Measurements from ENCODE around the gene CHD6.
A peak's percentile ranks its signal among the peaks of the same experiment; 100 is the strongest.

CHD6 gene

DNA sequence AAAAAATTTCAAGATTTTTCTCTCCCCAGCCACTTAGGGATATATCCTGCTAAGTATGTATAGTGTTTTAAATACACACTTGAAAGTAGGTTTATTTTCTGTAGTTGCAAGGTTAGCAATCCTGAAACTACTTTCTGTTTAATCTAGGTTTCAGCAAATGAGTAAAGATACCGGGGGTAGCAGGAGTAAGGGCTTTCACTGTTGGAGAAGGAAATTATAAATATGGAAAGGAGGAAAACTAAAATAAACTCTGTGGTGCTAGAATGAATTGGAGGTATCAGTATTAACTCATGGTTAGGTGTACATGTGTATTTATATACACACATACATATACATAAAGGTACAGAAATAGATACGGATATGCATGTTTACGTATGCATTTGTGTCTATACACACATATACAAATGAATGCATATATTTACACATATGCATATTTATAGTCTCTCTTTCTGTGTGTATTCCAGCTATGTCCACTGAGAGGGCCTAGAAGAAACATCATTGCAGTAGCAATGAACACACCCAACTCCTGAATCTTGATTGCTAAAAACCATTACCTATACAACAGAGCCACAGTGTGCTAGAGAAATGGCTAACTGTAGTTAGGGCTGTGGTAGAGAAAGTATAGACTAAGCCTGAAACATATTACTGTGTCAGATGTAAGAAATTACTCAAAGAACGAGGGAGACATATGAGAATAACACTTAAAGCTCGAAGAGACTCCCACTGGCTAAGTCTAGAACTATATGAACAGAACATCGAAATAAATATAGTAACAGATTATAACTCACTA lies 155.6 kb downstream of the CHD6 start:
- no peak for DNase-seq (ENCODE audit: low read depth)

DNA sequence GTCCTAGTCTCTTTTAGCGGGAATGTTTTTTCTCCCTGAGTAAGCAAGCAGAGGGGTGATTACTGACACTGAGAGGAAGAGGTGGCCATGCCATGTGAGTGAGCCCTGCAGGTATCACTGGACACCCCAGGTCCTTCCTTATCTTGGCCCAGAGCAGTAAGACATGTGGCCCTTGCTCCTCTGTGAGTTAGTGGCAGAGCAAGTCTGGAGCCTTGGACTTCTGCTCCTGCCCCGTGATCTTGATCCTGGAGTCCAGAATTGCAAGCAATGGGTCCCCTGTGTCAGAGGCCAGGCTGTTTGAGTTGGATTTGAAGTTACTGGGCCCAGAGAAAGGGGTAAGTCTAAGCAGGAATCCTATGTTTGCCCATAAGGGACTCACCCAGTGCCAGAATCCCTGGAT lies 159.4 kb downstream of the CHD6 start:
- DNase-seq (ENCODE audit: low read depth), result no peak

DNA sequence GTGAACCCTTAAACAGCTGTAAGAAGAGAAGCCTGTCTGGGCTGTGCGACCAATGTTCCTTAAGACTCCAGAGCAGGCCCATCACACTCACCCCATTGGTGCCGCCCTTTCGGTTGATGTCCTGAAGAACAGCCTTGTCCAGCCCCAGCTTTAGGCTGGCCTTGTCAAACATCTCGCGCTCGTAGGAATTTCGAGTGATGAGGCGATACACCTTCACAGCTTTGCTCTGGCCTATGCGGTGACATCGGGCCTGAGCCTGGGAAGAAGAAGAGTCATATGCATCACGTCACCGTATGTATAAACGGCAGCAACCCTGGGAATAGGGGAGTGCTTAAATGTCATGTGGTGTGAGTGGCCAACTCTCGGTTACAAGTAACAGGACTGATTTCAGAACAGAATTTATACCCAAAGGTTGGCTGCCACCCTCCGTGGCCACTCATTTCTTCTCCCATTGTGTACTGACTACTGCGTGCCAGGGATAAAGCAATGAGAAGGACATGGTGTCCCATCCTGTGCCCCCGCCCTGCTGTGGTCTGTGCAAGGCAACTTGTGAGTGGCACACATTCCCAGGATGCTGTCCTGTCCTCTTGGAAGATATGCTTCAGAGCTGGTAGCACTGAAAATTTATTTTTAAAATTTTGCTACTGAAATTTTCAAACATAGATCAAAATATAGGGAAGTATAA lies 160.9 kb downstream of the CHD6 start:
- no peak for DNase-seq (ENCODE audit: low read depth)

DNA sequence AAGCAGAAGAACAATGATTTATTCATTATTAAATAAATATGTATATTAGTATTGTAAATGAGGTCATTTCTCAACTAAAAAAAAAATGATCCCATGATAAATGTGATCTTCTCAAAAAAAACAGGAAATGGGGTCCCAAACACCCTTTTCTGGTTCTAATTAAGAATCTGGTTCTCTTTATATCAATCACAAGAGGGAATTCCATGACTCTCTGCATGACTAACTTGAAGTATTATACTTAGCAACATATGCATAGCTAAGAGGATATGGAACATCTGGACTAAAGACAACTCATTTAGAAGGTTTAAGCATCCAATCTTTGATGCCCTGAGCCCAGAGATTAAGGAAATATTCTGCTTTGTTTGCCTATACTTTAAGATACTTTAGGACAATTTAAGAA lies 161.8 kb downstream of the CHD6 start:
- no peak for DNase-seq (ENCODE audit: low read depth)

DNA sequence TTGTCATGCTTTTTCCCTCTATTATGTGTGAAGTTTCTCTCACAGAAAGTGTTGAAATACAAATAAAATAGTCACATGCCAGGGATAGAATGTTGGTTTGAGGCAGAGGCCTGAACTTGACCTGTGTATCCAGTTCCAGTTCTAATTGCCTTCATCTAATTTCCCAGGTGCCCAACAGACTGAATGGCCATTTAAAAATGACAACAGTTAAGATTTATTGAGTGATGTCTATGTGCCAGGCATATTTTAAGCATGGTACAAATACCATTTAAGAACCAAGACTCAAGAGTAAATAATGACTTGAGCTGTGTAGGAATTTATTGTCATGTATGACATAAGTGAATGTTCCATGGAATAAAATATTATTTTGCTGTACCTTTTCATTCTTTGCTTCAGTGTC lies 163.9 kb downstream of the CHD6 start:
- no peak for DNase-seq (ENCODE audit: low read depth)

DNA sequence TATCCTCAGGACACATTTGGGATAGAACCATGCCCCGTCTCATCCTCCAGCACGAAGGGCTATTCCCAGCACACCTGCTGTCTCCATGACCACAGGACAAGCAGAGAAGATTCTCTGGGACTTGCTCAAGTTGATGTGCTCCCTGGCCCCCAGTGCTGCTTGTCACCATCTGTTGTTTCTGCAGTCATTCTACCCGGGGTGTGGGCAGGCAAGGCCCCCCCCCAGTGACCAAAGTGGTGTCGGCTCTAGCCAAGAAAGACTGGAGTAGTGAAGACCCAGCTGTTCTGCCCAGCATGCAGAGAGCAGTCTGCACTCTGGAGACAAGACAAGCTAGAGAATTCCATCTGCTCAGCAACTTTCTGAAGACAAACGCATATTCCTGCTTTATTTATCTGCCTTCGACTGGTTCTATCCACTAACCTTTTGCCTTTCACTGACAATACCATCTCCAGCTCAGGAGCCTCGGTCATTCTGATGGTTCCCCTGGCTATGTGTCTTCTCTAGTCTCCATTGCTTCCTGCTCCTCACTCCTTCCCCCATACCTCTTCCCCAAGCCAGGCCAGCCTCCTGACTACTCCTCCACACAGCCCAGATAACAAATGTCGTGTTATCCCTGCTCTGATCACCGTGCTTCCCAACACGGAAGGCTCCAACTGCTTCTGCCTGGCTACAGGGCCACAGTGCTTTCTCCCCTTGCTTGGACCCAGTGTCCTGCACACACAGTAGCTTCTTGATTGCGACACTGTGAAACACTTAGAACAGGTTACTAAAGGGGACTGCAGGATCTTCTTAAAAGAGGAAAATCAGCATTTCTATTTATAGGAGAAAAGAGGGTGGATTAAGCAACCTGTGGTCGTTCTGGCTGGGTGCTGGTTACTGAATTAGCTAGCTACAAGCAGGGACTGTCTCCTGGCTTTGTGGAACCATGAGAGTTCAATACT lies 164.9 kb downstream of the CHD6 start:
- no peak for DNase-seq (ENCODE audit: low read depth)

DNA sequence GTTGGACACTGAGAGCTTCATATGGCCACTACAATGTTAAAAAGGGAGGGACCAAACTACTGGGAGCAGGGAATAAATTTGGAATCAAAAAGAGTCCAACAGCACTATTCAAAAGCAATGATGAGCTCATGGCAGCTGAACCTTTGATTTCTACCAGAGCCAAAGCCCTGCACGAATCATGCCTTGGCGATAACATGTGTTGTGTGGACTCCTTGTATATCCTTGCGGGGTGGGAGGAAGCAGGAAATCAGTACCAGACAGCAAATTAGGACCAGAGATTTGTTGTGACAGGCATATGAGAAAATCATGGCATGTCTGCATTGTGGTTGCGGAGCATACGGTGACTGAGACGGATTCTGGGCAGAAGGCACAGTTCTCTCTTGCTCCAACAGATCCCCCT lies 166.0 kb downstream of the CHD6 start:
- no peak for DNase-seq (ENCODE audit: low read depth)

DNA sequence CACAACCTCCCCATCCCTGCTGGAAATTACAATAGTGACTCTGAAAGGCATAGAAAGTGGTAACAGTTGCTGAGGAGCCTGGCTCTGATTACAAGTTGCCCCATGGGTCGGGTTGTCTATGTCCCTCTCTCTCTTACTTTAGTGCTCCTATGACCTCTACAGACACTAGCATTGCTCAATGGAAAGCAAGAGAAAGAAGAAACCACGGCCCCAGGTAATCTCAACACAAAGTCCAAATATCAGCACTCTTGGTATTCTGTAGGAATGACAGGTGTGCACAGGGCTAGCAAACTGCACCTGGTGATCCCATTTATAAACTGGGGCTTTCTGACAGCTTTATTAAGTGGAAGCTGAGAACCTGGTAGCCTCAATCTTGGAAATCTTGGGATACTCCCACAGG lies 171.2 kb downstream of the CHD6 start:
- no peak for DNase-seq (ENCODE audit: low read depth)

DNA sequence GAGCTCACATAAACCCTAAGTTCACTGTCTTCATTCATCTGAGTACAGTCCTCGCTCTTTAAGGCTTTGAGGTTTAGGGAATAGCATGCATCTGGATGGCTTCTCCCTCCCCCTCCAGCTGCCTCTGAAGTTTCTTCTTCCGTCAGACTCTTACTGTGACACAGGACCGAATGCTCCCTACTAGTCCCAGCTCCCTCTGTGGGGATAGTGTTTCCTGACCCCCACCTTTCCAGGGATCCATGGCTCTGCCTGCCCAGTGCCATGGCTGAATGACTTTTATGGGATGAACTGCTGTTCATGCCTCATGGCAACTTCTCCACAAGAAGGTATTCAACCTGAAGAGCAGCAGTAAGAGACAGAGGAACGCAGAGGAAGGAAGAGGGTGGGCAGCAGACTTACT lies 171.7 kb downstream of the CHD6 start:
- DNase-seq (ENCODE audit: low read depth), result no peak

DNA sequence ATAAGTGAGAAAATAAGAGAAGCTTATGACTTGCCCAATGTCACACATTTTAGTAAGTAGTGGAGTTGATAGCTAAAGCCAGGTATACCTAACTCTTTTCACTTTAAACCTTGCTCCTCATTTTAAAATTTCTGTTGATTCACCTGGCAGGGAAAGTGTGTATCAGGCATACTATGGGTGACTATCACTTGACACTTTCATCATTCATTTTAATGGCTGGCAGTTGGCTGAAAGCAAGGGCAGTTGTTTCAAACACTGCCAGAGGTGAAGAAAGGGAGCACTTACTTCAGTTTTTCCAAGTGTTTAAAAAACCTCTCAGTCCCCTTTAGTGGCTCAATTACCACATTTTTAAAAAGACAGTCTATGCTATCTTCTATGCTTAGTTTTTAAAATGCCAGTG lies 173.4 kb downstream of the CHD6 start:
- DNase-seq (ENCODE audit: low read depth), result no peak

DNA sequence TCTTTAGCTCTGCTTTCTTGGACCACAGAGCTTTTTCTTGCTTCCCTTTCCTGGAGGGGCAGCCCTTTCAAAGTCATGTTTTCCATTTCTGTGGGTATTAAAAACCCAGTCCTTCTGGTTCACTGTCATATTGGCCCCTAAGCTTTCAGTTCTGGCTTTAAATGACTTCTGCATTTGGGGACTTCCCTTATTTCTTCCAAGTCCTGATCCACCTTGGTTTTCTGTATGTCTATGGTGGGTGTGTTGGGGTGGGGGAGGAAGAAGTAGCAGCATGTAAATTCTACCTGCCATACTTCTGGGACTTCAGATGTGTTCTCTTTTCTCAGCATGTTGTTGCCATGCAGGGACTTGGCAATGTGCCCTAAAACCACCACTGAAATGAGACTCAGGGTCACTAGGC lies 174.5 kb downstream of the CHD6 start:
- DNase-seq (ENCODE audit: low read depth), result no peak

DNA sequence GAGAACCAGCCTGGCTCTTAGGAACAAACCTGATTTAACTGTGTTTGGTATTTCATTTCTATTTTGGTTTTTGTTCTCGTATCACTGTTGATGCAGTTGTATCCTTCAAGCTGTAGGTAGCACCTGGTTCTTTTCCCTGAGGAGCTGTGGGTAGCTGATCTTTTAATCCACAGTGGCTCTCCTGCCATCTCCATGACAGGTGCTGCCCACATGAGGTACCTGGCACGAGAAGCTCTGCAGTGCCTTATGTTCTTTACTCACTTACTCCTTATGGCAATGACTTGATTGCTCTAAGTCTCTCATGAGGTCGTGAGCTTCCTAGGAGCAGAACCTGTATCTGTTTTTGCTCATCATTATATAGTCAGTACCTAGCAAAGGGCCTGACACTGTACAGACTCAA lies 177.3 kb downstream of the CHD6 start:
- no peak for DNase-seq (ENCODE audit: low read depth)

DNA sequence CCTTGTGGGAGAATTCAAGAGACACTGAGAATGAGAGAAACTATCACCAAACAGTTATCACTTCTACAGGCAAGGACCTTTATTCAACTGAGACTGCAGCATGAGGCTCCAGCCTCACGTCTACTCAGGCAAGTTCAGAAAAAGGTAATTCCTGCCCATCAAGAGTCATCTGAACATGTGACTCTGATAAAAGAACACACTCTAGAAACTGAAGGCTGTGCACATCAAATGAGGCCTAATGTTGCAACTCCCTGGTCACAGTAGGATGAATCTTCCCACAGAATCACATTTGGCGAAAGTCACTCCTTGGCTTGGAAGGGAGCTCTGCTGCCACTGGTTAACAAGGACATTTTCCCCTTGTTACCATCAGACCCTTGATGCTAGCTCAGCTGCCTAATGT lies 180.3 kb downstream of the CHD6 start:
- no peak for DNase-seq (ENCODE audit: low read depth)

DNA sequence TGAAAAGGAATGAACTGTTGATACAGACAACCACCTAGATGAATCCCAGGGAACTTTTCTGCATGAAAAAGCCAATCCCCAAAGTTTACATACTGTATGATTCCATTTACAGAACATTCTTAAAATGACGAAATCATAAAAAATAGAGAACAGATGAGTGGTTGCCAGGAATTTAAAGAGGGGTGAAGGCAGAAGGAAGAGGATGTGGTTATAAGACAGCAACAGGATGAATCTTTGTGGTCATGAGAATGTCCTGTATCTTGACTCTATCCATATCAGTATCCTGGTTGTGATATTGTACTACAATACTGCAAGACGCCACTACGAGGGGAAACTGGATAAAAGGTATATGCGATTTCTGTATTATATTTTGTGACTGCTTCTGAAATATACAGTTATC lies 181.5 kb downstream of the CHD6 start:
- peak; percentile 89 for DNase-seq (ENCODE audit: low read depth)

DNA sequence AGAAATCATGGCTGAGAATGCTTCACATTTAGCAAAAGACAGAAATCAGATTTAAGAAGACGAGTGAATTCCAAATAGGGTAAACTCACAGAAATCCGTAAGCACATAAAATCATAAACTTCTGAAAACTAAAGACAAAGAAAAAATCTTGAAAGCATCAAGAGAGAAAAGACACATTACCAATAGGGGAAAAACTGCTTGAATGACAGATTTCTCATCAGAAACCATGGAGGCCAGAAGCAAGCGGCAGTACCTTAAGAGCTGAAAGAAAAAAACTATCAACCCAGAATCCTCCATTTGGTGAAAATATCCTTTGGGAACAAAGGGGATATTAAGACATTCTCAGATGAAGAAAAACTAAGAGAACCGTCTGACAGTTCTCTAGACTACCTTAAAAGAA lies 185.0 kb downstream of the CHD6 start:
- DNase-seq (ENCODE audit: low read depth), result no peak

DNA sequence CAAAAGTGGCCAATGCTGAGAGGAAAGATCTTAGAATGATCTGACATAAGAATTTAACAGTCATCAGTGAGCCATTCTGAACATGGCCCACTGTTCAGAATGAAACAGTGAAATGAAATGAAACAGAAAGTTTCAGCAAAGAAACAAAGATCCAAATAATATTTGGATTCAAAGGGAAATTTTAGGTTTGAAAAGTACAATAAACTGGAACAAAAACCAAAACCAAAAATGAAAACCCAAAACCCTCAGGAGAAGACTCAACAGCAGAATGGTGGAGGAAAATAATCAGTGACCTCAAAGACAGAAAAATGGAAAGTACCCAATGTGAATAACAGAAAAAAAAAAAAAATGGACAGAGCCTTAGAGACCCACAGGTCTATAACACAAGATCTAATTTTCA lies 185.4 kb downstream of the CHD6 start:
- no peak for DNase-seq (ENCODE audit: low read depth)

DNA sequence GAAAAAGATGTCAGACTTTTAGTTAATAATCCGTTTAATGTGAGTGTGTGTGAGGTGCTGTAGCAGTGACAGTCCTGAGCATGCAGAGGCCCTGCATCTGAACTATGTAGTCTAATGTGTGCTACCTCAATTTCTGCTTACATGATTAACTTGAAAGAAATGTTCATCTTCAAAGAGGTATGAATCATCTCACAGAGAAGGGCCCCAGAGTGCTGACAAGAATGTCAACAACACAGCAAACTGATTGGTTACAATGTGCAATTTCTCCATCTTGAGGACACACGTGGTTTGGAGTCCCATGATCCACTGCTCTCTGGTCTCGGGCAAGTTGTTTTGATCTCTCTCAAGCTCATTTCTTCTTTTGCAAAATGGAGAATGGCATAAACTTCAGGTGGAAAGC lies 189.9 kb downstream of the CHD6 start:
- peak; percentile 81 for DNase-seq (ENCODE audit: low read depth)

DNA sequence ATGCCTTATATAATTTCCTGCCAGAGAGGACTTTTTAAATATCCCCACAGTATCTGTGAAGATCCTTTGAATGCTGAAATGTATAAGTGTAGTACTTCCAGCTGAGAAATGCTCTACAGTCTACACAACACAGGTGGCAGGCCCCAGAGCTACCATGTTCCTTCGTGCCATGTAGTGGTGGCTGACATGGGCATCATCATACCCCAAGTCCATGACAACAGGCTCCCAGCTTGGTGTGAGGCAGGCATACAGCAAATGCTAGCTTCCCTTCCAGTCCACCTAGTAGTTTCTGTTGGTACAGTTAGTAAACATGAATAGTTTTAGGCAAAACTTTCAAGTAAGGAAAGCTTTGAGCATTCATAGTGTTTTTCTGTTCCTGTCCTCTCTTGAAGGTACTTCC lies 190.3 kb downstream of the CHD6 start:
- no peak for DNase-seq (ENCODE audit: low read depth)

DNA sequence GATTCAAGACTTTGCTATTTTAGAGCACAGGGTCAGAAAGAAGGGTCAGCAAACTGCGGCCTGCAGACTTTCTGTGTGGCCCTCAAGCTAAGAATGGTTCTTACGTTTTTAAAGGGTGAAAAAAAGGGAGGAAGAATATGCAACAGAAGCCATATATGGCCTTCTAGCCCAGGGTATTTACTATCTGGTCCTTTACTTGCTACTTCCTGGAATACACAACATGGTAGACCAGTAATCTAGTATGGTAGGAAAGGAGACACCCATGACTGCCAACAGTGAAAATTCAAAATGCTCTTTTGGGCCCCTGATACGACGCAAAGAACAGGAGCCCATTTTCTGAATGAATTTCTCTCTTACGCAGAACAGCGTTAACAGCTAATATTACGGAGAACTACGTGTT lies 191.2 kb downstream of the CHD6 start:
- DNase-seq (ENCODE audit: low read depth), result no peak

DNA sequence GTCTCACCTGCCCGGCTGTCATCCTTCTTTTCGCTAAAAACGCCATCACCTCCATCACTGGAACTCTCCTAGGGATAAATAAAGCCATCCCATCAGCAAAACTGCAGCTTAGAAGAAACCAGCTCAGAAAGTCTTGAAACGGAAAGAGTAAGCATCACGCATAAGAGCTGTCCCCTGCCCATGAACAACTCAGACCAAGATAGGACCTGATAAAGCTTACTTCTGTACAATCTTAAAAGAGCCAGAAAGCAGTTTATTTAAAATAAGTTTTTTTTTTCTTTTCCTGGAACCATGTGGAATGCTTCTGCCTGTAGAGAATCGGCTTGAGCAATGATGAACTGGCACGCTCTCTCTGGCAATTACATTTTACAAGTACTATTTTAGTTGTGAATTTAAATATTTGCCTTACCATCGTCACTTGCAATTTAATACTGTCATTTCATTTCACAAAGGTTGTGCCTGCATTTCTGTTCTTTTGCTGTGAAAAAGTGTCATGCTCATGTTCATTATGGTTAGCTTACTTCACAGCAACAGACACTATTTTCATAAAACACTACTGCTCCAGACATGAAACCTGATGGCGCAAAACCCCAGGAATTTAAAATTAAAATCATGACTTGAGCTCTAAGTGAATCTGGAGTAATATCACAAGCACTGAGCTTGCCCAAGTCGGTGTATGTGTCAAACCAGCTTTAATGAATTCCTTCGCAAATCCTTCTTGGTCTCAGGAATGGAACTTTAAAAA lies 191.9 kb downstream of the CHD6 start:
- no peak for DNase-seq (ENCODE audit: low read depth)

DNA sequence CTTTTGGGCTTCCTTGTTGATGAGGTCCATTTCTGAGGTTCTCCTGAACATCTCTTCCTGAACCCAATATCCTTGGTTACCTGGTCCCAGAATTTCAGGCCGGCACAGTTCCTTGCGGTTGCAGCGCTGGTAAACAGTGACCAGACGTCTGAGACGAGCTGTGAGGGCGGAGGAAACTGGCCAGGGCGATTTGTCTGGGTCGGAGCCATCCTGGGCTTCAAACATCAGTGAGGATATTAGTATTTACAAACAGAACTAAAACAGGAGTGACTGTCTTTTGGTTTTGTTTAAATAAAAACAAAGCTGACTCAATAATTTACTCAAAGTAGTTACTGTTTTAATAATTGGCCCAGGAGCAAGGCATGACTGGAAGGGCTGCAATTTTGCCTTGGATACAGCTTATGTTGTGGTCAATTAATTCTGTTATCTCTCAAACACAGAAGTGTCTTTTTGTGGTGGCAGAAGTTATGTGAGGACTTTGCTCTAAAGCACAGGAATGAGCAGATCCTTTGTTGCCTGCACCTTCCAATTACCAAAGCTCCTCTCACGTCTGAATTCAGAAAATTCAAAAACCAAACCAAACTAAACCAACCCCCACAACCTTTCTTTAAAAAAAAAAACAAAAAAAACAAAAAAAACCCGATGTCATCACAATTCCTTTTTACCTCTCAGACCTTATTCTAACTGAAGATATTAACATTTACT lies 192.8 kb downstream of the CHD6 start:
- no peak for DNase-seq (ENCODE audit: low read depth)
